GM15510 (cell line): ENCODE results near the gene KLK3.

Source experiments
- POLR2A ChIP-seq: IDR thresholded peaks from 3 replicates; pipeline ENCODE4 v1.6.1; 2011; ENCODE audit warnings: borderline replicate concordance; ENCODE audit not compliant: insufficient read length; ENCODE audit errors: extremely low read depth

KLK3 gene

GRCh38 chr19:50854636-50855410 lies at the start of gene KLK3:
TSS of gene KLK3 (plus strand) at chr19:50854915. CDS start at chr19:50854956, 41 bp downstream.
- TF ChIP-seq POLR2A: no peak

GRCh38 chr19:50808856-50809255 lies 45.9 kb upstream of the KLK3 start:
- TF ChIP-seq POLR2A: no peak

GRCh38 chr19:50812474-50812873 lies 42.2 kb upstream of the KLK3 start:
- no peak for TF ChIP-seq POLR2A

DNA sequence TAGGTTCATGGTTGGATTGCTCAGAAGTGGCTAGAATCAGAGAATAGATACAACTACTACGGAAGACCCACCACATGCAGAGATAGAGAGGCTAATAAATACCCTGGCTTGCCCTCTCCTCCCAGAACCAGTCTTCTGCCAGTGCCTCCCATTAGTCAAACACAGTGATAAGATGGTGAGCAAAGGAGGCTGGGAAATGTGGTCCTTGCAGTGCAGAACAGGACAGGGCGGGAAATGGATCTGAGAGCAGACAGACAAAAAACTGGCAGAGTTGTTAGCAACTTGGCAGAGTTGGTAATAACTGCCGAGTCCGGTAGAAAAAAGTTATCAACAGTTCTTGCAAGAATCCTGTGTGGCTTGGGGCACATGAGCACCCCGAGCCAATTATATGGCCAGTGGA lies 39.8 kb upstream of the KLK3 start:
- no peak for TF ChIP-seq POLR2A

DNA sequence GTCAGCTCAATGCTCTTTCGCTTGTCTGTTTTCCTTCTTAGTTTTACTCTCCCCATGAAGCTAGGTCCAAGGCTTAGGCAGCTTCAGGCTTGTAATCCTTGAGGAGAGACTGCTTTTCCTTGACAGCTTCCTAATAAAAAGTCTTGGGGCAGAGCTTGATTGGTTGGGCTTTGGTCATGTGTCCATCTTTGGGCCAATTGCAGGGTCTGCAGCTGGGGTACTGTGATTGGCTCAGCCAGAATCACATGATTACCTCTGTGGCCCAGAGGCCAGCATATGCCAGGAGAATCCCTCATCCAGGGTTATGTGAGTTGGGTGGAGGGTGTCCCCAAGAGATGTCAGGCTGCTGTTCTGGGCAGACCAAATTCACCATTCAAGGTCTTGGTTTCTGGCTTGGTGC lies 39.3 kb upstream of the KLK3 start:
- no peak for TF ChIP-seq POLR2A

DNA sequence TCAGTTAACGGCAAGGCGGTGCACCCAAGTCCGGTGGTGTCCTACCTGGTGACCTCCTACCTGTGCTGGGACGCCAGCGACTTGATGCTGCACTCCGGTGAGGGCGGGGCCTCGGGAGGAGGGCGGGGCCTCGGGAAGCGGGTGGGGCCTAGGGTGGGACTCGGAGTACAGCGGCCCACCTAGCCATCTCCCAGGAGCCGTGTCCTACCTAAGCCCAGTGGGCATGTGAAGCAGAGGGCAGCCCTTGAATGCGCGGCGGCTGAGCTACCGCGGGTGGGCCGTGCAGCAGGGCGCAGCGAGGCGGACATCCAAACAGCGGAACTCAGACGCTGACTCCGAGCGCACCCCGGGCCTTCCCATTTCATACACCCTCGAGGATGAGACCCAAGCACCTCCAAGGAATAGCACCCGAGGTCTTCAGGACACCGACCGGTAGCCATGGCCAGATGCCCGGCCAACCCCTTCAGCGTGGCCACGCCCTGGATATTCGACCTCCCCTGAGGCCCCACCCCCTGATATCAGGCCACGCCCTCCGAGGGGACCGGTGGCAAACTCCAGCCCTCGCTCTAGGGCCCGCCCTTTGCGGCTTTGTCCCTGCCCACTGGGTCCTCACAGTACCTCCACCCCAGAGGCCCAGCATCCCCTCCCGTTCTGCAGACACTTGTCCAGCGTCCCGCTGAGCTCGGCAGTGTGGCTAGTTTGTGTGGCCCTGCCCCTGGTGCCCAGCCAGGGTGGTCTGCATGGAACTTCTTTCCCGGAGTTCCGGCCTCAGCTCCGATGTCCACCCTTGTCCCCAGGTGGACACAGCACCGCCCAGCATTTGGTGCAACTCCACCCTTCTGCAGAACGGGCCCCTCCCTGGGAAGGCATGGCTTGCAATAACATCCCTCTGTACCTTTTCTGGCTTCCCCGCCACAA lies 36.5 kb upstream of the KLK3 start:
- peak; percentile 62 for TF ChIP-seq POLR2A

- no peak for TF ChIP-seq POLR2A
Measured at GRCh38 chr19:50818859-50819472, 35.7 kb upstream of the KLK3 start.

GRCh38 chr19:50819636-50820035 lies 35.1 kb upstream of the KLK3 start:
- no peak for TF ChIP-seq POLR2A

GRCh38 chr19:50820086-50820485 lies 34.6 kb upstream of the KLK3 start:
- TF ChIP-seq POLR2A: no peak

GRCh38 chr19:50820549-50821247 lies 34.0 kb upstream of the KLK3 start:
- TF ChIP-seq POLR2A: peak; percentile 30

DNA sequence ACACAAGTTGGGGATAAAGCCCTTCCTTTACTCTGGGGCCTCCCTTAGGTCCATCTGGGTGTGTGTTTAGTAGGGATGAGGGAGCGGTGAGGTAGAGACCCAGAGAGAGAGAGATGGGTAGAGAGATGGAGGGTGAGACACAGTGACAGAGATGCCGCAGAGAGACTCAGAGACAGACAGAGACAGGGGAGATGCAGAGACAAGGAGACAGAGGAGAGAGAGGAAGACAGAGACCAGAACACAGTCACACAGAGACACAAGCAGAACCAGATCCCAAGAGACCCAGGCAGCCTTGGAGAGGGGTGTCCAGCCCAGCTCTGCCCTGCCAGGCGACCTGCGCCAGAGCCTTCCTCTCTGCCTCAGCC lies 33.5 kb upstream of the KLK3 start:
- no peak for TF ChIP-seq POLR2A

GRCh38 chr19:50821622-50822021 lies 33.1 kb upstream of the KLK3 start:
- TF ChIP-seq POLR2A: no peak

- no peak for TF ChIP-seq POLR2A
Measured at GRCh38 chr19:50822661-50823208, 32.0 kb upstream of the KLK3 start.

DNA sequence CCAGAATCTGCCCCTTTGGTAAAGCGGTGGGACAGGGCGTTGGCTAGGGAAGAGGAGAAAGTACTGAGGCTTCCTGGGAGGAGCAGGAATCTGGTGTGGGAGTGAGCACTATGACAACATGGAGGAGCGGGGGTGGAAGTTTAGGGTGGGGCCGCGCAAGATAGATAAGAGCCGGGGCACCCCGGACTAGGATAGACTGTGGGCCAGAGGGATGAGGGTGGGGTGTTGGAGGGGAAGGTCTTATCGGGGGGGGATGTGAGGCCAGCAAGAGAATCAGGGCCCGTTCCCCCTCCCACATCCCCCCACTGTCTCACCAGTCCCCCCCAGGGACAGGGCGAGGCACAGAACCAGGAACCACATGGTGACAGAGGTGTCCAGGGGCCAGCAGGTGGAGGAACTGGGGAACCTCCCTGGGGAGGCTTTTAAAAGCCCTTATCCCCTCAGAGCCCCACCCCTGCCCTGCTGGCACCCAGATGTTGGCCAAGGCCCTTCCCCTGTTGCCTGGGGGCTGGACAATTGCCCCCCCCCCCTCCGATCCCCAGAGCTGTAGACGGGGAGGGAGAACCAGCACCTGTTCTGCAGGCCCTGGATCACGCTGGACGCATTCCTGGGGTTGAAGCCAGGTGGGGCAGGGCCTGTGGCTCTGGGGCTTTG lies 31.2 kb upstream of the KLK3 start, which contains the start of gene KLK1:
Gene KLK1, minus strand, starts transcription at position 399 of the 654 bp plus-strand sequence. Its CDS starts 39 bp downstream, at position 360.
- no peak for TF ChIP-seq POLR2A
